Bronchial epithelial cell (primary cell): Measurements from ENCODE around the gene BOLL. TPM values are rescaled to one million over a fixed set of nuclear protein-coding genes. Genes with fewer than 3 reads are reported as not detected.
"Not testable (repeated sequence)": the region's sequence is repeated elsewhere in the genome, so short reads cannot be mapped to it uniquely, and the experiment has no call there.

Experiments used
- DNase-seq: peaks from one replicate; pipeline ENCODE4 v3.0.0-alpha.2; 2010; ENCODE audit warnings: low read depth
- FAIRE-seq: peaks from 2 replicates; lab custom pipeline; 2011; peaks lifted over from hg19 to GRCh38; lab: Jason Lieb, UNC
- H3K27me3 ChIP-seq: 2 replicates; pipeline ENCODE4 v1.5.1; 2011; ENCODE audit warnings: low read length; ENCODE audit not compliant: control insufficient read depth, insufficient read depth
- H3K36me3 ChIP-seq: 2 replicates; pipeline ENCODE4 v1.5.1; 2011; ENCODE audit warnings: low read length; ENCODE audit not compliant: control insufficient read depth, insufficient read depth
- H3K4me3 ChIP-seq: 2 replicates; pipeline ENCODE4 v1.5.1; 2011; ENCODE audit warnings: mild to moderate bottlenecking, low read depth, low read length, control low read depth
- total RNA-seq: library from RNA; depleted of rRNA; stranded (reverse); fragments of >200 nt; gene quantifications from 2 replicates; pipeline ENCODE4 v1.2.1, GENCODE V29; 2014
- TF ChIP-seq, protein P1 (sequence below): IDR thresholded peaks from 2 replicates; pipeline ENCODE4 v1.5.1; 2011; ENCODE audit warnings: mild to moderate bottlenecking, moderate library complexity, low read length, control low read depth, inconsistent platforms; ENCODE audit not compliant: insufficient read depth, severe bottlenecking

The BOLL gene
- total RNA-seq, 1 donor from 2014 or later: not detected

DNA sequence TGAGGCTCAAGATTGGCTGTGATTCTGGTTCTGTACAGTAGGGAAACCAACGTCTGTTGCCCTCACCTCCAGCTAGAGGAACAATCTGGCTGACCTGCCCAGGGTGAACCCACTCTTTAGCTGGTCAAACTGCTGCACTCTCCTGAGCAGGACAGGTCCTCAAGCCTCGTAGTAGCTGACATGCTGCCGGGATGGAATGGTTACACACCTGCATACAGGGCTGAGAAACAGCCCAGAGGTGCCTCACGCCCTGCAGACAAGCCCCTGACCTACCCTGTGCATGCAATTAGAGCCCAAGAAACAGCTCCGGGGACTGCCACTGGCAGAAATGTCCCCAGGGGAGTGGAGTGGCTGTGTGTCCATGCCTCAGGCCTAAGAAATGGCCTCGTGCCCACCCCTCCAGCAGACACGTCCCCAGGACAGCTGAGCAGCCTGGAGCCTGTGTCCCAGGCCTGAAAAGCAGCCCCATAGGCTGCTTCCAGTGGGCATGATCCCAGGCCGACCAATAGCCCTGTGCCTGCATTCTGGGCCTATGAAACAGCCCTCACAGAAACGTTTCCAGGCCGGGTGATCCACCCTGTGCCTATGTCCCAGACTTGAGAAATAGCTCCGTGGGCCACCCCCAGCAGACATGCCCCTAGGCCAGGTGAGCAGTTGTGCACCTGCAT is 25.4 kb downstream of the BOLL start:
- DNase-seq (no peak), FAIRE-seq (no peak)
- H3K36me3 ChIP-seq: no peaks in the 10 kb centered on the region
- TF ChIP-seq, protein P1, sequence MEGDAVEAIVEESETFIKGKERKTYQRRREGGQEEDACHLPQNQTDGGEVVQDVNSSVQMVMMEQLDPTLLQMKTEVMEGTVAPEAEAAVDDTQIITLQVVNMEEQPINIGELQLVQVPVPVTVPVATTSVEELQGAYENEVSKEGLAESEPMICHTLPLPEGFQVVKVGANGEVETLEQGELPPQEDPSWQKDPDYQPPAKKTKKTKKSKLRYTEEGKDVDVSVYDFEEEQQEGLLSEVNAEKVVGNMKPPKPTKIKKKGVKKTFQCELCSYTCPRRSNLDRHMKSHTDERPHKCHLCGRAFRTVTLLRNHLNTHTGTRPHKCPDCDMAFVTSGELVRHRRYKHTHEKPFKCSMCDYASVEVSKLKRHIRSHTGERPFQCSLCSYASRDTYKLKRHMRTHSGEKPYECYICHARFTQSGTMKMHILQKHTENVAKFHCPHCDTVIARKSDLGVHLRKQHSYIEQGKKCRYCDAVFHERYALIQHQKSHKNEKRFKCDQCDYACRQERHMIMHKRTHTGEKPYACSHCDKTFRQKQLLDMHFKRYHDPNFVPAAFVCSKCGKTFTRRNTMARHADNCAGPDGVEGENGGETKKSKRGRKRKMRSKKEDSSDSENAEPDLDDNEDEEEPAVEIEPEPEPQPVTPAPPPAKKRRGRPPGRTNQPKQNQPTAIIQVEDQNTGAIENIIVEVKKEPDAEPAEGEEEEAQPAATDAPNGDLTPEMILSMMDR: no peak
- no peak overlapping the region for H3K4me3 ChIP-seq
- no peaks in the 10 kb centered on the region for H3K27me3 ChIP-seq

DNA sequence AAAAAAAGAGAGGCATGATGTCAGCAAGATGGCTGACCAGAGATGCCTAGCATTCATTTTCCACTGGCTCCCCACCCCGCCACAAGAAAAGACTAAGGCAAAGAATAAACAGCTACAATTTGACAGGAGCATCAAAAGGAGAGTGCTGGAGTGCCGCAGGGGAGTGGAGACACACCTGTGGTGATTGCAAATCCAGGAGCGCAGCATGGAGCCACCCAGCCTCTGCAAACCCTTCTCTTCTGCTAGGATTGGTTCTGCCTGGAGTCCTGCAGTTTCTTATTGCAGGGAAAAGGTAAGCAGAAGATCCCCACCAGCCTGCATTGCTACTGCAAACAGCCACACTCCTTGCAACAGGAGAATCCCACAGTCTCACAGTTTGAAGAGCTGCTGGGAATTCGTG is 26.1 kb downstream of the BOLL start:
- DNase-seq (no peak), FAIRE-seq (no peak)
- H3K27me3 ChIP-seq: no peaks in the 10 kb centered on the region
- no peaks in the 10 kb centered on the region for H3K36me3 ChIP-seq
- TF ChIP-seq, protein P1: no peak
- H3K4me3 ChIP-seq: no peak overlapping the region

DNA sequence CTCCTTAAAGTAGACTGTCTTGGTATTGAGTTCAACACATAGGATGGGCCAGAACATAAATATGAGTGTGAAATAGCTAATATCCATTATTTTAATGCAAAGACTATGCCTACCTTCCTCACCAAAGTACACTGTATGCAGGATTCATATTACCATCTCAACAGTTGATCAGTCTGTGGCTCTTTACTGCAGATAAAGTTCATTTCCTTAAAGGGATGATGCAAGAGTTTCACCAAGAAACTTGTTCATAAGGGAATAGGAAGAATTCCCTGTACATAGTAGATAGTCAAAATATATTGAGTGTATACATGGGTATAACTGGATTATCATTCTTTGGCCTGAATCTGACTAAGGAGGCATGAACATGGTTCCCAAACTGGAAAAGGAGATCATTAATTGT is 44.9 kb downstream of the BOLL start:
- Histone ChIP-seq H3K27me3 (no peaks in the 10 kb centered on the region), H3K36me3 (no peaks in the 10 kb centered on the region), H3K4me3 (no peak overlapping the region)
- TF ChIP-seq, protein P1: no peak
- DNase-seq: no peak
- FAIRE-seq: no peak

DNA sequence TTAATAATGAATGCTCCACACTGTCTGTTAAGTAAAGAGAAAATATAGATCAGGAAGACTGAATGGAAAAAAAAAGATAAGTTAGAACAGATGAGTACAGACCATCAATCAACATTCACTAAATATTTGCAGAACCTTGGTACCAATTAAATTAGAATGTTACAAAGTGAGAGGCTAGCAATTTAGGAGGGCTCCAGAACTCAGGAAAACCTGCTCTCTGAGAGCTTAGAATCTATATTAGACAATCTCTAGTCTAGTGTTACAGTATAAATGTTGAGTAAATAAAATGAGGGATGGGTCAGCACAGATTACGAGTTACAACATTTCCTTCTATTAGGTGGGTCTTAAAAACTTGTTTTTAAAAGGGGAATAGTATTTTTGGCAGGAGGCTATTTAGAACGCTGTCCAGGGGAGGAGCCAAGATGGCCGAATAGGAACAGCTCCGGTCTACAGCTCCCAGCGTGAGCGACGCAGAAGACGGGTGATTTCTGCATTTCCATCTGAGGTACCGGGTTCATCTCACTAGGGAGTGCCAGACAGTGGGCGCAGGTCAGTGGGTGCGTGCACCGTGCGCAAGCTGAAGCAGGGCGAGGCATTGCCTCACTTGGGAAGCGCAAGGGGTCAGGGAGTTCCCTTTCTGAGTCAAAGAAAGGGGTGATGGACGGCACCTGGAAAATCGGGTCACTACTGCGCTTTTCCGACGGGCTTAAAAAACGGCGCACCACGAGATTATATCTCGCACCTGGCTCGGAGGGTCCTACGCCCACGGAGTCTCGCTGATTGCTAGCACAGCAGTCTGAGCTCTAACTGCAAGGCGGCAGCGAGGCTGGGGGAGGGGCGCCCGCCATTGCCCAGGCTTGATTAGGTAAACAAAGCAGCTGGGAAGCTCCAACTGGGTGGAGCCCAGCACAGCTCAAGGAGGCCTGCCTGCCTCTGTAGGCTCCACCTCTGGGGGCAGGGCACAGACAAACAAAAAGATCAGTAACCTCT is 56.3 kb downstream of the BOLL start:
- not testable (repeated sequence) for FAIRE-seq, H3K36me3 ChIP-seq, DNase-seq, H3K27me3 ChIP-seq, H3K4me3 ChIP-seq

DNA sequence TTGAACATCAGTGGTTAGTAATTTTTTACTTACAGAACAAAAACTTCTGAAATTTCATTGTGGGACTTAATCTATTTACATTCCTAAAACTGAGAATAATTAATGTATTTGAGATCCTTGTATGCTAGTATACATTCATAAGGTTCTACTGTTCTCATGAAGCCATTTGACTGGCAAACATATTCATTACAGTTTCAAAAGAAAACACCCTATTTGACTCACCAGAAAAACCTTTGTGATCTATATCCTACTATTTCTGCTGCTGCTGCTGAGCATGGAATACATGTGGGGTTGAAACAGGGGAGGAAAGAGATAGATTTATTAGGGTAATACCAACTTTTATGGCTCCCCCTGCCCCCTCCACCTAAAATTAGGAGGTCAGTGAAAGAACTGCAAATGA is 58.1 kb downstream of the BOLL start:
- Histone ChIP-seq H3K36me3 (no peaks in the 10 kb centered on the region), H3K27me3 (no peaks in the 10 kb centered on the region), H3K4me3 (no peak overlapping the region)
- no peak for DNase-seq
- TF ChIP-seq, protein P1: no peak
- no peak for FAIRE-seq

DNA sequence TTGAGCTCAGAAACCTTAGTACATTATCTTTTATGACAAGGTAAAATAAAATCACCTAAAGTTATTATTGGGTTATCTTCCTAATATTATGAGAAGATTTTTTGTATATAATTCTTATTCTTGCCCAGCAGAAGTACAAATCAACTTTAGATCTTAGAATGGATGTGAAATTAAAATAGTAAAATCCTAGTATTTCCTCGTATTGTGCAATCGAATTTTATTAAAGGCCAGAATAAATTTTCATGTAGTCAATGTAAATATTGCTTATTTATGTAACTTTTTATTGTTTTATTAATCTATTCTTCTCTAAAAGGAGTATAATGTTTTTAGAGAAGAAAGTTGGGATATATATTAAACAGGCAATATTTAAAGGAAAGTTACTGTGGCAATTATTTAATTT is 67.3 kb downstream of the BOLL start:
- H3K36me3 ChIP-seq: no peaks in the 10 kb centered on the region
- no peaks in the 10 kb centered on the region for H3K27me3 ChIP-seq
- DNase-seq: no peak
- H3K4me3 ChIP-seq: no peak overlapping the region
- TF ChIP-seq, protein P1: no peak
- no peak for FAIRE-seq
